Suppressor macrophage treated with lipopolysaccharide for 1 hour (primary cell): Measurements from ENCODE around the gene USP31.

ENCODE experiments used
- DNase-seq, 3 donors: peaks; one replicate each; pipeline ENCODE4 v3.0.0-alpha.2; 2020 to 2022

USP31 gene

GRCh38 chr16:23058576-23058975 lies 90.7 kb downstream of the USP31 start:
- DNase-seq, result no peak

GRCh38 chr16:23057013-23057596 lies 92.1 kb downstream of the USP31 start:
- no peak for DNase-seq

- peak in 2 of 3 donors; percentile 0 to 11 for DNase-seq
Measured at GRCh38 chr16:23055481-23055880, 93.8 kb downstream of the USP31 start.

GRCh38 chr16:23052908-23053580 lies 96.2 kb downstream of the USP31 start:
- DNase-seq, result no peak

- no peak for DNase-seq
Measured at GRCh38 chr16:23052221-23052620, 97.0 kb downstream of the USP31 start.

- no peak for DNase-seq
Measured at GRCh38 chr16:23051587-23051986, 97.7 kb downstream of the USP31 start.

- DNase-seq, result no peak
Measured at GRCh38 chr16:23048164-23048563, 101.1 kb downstream of the USP31 start.

- no peak for DNase-seq
Measured at GRCh38 chr16:23045025-23045424, 104.2 kb downstream of the USP31 start.

GRCh38 chr16:23040246-23040645 lies 109.0 kb downstream of the USP31 start:
- DNase-seq, result no peak

GRCh38 chr16:23039118-23039517 lies 110.1 kb downstream of the USP31 start:
- DNase-seq, result no peak

- no peak for DNase-seq
Measured at GRCh38 chr16:23035240-23035639, 114.0 kb downstream of the USP31 start.

GRCh38 chr16:23031508-23032098 lies 117.6 kb downstream of the USP31 start:
- DNase-seq, result no peak

GRCh38 chr16:23029733-23030420 lies 119.4 kb downstream of the USP31 start:
- no peak for DNase-seq

- no peak for DNase-seq
Measured at GRCh38 chr16:23027386-23027785, 121.9 kb downstream of the USP31 start.

- DNase-seq, result peak in 1 of 3 donors; percentile 7
Measured at GRCh38 chr16:23026784-23027362, 122.4 kb downstream of the USP31 start.

GRCh38 chr16:23025692-23026307 lies 123.5 kb downstream of the USP31 start:
- no peak for DNase-seq

GRCh38 chr16:23024044-23024443 lies 125.2 kb downstream of the USP31 start:
- DNase-seq, result no peak

GRCh38 chr16:23020084-23020483 lies 129.2 kb downstream of the USP31 start:
- no peak for DNase-seq

GRCh38 chr16:23016368-23016767 lies 132.9 kb downstream of the USP31 start:
- DNase-seq, result no peak

GRCh38 chr16:23015580-23015979 lies 133.7 kb downstream of the USP31 start:
- DNase-seq, result no peak

- peak in 2 of 3 donors; percentile 14 to 32 for DNase-seq
Measured at GRCh38 chr16:23014592-23014991, 134.7 kb downstream of the USP31 start.
